ENCODE measurements around the gene GRIA3. TPM values are rescaled to one million over a fixed set of nuclear protein-coding genes. Genes with fewer than 3 reads are reported as not detected.

Gene GRIA3
- total RNA-seq, 1 donor from 2014 or later = 12.4 TPM

DNA sequence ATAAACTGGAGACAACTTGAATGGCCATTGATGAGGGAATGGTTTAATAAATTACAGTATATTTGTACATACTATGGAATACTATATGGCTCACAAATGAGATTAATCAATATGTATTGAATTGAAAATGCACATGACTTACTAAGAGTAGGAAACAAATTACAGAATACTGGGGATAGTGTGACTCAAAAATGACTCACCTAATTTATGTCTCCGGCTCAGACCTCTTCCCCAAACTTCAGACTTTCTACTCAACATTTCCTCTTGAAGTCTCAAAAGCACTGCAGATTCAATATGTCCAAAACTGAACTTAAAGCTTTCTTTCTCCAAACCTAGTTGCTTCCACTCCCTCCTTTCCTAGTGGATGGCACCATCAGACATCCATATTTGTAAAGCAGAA is 28.8 kb upstream of the GRIA3 start:
- peaks cover 5% of the 10 kb centered on the region for H3K9me3 Mint-ChIP-seq
- no peaks in the 10 kb centered on the region for H3K27me3 Mint-ChIP-seq
- H3K27ac Mint-ChIP-seq = no peak overlapping the region
- DNase-seq (ENCODE audit: extremely low spot score, unreplicated experiment) = no peak
- no peaks in the 10 kb centered on the region for H3K36me3 Mint-ChIP-seq
- TF ChIP-seq, protein P1, sequence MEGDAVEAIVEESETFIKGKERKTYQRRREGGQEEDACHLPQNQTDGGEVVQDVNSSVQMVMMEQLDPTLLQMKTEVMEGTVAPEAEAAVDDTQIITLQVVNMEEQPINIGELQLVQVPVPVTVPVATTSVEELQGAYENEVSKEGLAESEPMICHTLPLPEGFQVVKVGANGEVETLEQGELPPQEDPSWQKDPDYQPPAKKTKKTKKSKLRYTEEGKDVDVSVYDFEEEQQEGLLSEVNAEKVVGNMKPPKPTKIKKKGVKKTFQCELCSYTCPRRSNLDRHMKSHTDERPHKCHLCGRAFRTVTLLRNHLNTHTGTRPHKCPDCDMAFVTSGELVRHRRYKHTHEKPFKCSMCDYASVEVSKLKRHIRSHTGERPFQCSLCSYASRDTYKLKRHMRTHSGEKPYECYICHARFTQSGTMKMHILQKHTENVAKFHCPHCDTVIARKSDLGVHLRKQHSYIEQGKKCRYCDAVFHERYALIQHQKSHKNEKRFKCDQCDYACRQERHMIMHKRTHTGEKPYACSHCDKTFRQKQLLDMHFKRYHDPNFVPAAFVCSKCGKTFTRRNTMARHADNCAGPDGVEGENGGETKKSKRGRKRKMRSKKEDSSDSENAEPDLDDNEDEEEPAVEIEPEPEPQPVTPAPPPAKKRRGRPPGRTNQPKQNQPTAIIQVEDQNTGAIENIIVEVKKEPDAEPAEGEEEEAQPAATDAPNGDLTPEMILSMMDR (conservative IDR thresholded peaks at IDR 0.05) = no peak
- no peak overlapping the region for H3K4me3 Mint-ChIP-seq
- H3K4me1 Mint-ChIP-seq (ENCODE audit: unreplicated experiment) = no peaks in the 10 kb centered on the region

DNA sequence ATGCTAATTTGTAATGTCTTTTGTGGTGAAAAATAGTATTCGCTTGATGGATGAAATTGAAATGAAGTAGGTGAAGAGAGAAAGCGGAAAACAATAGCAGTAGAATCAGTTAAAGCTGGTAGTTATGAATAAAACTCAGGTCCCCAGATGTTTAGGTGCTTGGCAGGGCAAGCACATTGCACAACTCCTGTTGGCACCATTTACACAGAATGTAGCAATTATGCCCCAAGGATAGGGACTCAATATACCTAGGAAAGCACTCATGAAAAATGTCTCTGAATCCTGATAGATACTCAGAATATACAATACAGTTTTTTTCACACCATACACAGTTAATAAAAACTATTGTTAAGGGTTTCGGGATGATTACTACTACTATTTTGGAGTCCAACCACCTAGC is 26.5 kb upstream of the GRIA3 start:
- Mint-ChIP-seq H3K9me3 (peaks cover 5% of the 10 kb centered on the region), H3K27me3 (no peaks in the 10 kb centered on the region), H3K27ac (no peak overlapping the region), H3K4me1 (ENCODE audit: unreplicated experiment) (no peaks in the 10 kb centered on the region), H3K4me3 (no peak overlapping the region), H3K36me3 (no peaks in the 10 kb centered on the region)
- TF ChIP-seq, protein P1 (conservative IDR thresholded peaks at IDR 0.05) = no peak
- DNase-seq (ENCODE audit: extremely low spot score, unreplicated experiment) = no peak

DNA sequence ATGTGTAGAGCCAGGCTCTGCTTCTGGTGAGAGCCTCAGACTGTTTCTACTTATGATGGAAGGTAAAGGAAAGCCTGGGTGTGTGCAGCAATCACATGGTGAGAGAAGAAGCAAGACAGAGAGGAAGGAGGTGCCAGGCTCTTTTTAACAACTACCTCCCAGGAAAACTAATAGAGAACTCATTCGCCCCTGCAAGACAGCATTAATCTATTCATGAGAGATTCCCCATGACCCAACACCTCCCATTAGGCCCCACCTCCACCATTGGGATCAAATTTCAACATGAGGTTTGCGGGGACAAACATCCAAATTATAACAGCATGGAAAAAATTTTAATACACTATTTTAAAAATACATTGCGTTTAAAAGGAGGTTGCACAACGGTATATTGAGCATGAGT is 24.7 kb upstream of the GRIA3 start:
- Mint-ChIP-seq H3K4me1 (ENCODE audit: unreplicated experiment) (no peaks in the 10 kb centered on the region), H3K9me3 (peaks cover 5% of the 10 kb centered on the region), H3K27ac (no peak overlapping the region), H3K4me3 (no peak overlapping the region), H3K27me3 (no peaks in the 10 kb centered on the region), H3K36me3 (no peaks in the 10 kb centered on the region)
- TF ChIP-seq, protein P1 (conservative IDR thresholded peaks at IDR 0.05) = no peak
- DNase-seq (ENCODE audit: extremely low spot score, unreplicated experiment) = no peak

DNA sequence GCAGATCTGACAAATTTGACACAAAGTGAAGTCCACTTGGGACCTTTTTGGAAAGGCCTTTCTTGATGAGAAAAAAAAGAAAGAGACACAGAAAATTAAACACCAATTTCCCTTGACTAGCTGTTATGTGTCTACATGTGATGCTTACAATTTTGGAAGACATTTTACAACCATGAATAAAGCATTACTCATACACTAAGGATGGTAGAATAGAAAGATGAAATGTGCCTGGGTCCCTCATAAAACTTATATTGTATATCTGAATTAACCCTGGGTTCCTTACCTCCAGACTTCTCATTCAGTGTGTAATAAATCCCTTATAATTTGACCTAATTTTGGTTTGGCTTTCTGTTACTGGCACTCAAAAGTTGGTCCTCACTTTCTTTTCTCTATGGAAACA is 16.5 kb upstream of the GRIA3 start:
- TF ChIP-seq, protein P1 (conservative IDR thresholded peaks at IDR 0.05) = no peak
- H3K9me3 Mint-ChIP-seq = no peaks in the 10 kb centered on the region

DNA sequence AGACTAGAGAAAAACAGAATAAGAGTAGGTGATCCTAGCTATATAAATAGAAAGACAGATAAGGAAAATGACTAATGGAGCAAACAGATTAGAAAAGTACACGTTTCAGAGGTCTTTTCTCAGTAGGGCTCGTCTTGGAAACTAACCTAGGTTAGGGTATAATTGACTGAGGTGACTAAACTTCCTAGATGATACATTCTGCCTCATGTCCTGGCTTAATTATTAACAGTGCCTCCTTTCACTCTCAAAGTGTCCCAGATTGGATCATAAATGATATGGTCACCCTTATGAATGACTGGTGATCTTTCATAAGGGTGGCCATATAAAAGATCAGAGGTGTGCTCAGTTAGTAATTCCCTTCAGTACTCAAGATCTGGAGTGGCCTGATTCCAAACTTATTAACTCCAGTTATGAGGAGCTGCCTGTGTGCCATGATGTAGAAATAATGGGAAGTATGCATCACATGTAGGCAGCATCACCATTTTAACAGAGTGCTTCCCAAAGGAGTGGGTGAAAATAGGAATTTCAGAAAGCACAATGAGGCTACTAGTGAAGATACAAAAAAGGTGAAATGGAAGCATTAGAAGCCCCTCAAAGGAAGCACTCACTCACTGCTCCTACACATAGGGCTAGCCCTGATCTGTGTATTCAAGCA is 14.7 kb upstream of the GRIA3 start:
- H3K9me3 Mint-ChIP-seq = no peaks in the 10 kb centered on the region
- no peak overlapping the region for H3K27ac Mint-ChIP-seq
- no peaks in the 10 kb centered on the region for H3K27me3 Mint-ChIP-seq
- TF ChIP-seq, protein P1 (conservative IDR thresholded peaks at IDR 0.05) = no peak
- no peak overlapping the region for H3K4me3 Mint-ChIP-seq
- no peak for DNase-seq (ENCODE audit: extremely low spot score, unreplicated experiment)
- no peaks in the 10 kb centered on the region for H3K4me1 Mint-ChIP-seq (ENCODE audit: unreplicated experiment)
- H3K36me3 Mint-ChIP-seq = no peaks in the 10 kb centered on the region

More for the DNA sequence above, 16.5 kb upstream of the GRIA3 start:
- no peak overlapping the region for H3K27ac Mint-ChIP-seq
- H3K4me3 Mint-ChIP-seq = no peak overlapping the region
- no peaks in the 10 kb centered on the region for H3K4me1 Mint-ChIP-seq (ENCODE audit: unreplicated experiment)
- H3K27me3 Mint-ChIP-seq = no peaks in the 10 kb centered on the region
- no peaks in the 10 kb centered on the region for H3K36me3 Mint-ChIP-seq
- DNase-seq (ENCODE audit: extremely low spot score, unreplicated experiment) = no peak
